Erythroblast (primary cell): ENCODE measurements around the gene IQCM.

Experiments
- GATA1 ChIP-seq: IDR thresholded peaks from 2 replicates; pipeline ENCODE4 v1.6.1; 2011; ENCODE audit warnings: low read depth, mild to moderate bottlenecking, control low read depth, low read length, moderate library complexity
- POLR2A ChIP-seq: IDR thresholded peaks from 2 replicates; pipeline ENCODE4 v1.6.1; 2011; ENCODE audit warnings: mild to moderate bottlenecking, low read length

- TF ChIP-seq POLR2A = no peak
- no peak for TF ChIP-seq GATA1
Measured at GRCh38 chr4:149370002-149370401, 445.6 kb downstream of the IQCM start.
